ENCODE results near the gene RNF13.

Gene RNF13

DNA sequence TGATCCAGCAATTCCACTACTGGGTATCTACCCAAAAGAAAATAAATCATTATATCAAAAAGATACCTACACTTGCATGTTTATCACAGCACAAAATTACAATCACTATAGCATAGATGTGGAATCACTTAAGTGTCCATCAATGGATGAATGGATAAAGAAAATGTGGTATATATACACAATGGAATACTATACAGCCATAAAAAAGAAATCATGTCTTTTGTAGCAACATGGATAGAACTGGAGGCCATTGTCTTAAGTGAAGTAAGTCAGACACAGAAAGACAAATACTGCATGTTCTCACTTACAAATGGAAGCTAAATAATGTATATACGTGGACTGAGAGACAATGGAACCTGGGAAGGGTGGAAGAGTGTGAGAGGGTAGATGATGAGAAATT, 185.9 kb downstream of the RNF13 start:
- DNase-seq (ENCODE audit: low read depth) = no peak

DNA sequence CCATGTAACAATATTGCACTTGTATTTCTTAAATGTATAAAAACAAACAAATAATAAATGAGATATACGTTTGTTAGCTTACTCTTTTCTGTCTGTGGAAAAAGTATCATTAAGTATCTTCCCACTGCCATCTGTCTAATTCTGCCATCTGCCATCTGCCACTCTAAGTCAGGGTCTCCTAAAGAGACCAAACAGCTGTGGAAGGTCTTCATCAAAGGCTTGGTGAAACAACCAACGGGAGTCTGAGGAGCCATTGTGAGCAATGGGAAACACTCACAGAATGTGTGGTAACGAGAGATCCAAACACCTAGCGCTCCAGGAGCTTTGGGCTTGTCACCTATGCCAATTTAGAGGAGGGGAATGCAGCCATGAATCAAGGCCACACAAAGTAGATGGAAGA, 186.4 kb downstream of the RNF13 start:
- DNase-seq (ENCODE audit: low read depth) = no peak

DNA sequence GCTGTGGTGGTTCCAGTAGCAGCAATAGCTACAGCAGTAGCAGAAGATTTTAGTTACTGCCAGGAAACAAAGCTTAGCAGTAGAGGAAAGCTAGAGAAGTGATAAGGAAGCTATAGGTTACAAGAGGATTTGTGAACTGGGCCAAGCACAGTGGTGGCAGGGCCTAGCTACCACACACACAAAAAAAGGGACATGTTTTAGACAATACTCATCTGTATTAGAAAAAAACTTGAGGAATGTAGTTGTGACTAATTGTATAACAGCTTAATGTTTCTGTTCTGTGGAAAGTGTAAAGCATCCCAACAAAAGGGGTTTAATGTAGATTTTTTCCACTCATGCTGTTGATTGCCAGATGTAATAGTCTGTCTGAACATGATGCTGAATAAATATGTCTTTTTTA, 187.6 kb downstream of the RNF13 start:
- no peak for DNase-seq (ENCODE audit: low read depth)

DNA sequence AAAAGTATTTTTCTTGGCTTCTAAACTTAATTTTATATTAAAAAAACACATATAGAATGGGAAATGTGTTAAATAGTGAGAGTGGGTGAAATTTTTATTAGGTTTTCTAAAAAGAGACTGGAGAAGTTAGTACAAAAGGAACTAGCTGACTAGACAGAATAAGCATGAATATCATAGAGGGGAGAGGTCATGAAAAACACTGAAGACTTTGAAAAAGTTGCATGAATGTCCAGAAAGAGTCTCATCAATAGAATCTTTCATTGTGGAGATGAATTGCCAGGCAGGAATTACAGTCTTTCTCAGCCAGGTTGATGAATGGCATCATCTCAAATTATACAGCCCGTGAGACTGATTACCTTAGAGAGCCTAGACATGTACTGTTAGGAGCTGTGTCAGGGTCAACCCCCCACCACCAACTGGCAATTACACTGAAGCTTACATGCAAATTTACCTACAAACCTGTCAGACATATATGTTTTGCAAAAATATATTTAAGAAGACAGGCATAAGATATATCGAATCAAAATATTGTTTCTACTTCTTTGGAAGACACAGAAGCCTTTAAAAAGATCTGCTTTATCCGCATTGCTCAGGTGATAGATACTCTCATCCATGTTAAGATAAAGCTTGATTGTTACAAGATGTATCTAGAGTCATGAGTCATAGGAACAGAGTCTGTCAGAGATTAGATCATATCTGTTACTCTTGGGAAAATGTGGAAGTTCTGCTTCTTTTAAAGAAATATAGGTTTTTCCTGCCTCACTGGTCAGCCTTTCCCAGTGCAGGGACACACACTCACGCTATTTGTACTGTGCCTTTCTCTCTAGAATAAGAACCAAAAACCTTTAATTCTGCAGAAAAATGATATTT, 192.5 kb downstream of the RNF13 start:
- peak; percentile 69 for DNase-seq (ENCODE audit: low read depth)

DNA sequence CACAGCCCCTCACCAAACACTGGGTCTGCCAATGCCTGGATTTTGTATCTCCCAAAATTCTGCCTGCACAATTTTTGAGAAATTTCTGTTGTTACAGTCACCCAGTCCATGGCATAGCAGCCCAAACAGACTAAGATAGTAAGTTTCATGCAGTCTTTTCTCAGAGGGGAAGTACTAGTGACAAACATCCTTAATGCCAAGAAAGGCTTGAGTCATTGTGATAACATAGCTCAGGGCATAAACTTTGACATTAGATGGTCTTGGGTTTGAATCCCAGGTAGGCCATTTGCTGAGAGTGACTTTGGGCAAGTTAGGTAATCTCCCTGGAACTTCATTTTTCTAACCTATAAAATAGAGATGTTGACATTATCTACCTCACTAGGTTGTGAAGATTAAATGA, 193.8 kb downstream of the RNF13 start:
- no peak for DNase-seq (ENCODE audit: low read depth)
